GM19372 (cell line): Measurements from ENCODE around the gene ACP5.
"Not testable (repeated sequence)": the region's sequence is repeated elsewhere in the genome, so short reads cannot be mapped to it uniquely, and the experiment has no call there.

Experiments used
- ATAC-seq: cut with Tn5 transposase; IDR thresholded peaks from one replicate; pipeline ENCODE4 v1.9.1; 2021; ENCODE audit warnings: mild to moderate bottlenecking, low read depth, moderate library complexity; ENCODE audit not compliant: unreplicated experiment

The ACP5 gene

DNA sequence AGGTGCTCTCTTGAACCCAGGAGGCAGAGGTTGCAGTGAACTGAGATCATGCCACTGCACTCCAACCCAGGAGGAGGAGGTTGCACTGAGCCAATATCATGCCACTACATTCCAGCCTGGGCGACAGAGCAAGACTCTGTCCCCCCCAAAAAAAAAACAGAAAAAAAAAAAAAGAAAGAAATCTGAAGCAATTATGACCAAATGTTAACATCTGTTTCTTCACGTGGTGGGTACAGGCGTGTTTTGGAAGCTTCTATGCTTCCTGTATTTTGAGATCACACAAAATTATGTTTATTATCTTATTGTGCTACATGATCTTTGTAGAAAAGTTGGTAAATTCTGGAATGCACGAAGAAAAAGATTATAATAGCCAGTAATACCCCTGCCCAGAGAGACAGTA is 2.7 kb upstream of the ACP5 start:
- ATAC-seq, result no peak

DNA sequence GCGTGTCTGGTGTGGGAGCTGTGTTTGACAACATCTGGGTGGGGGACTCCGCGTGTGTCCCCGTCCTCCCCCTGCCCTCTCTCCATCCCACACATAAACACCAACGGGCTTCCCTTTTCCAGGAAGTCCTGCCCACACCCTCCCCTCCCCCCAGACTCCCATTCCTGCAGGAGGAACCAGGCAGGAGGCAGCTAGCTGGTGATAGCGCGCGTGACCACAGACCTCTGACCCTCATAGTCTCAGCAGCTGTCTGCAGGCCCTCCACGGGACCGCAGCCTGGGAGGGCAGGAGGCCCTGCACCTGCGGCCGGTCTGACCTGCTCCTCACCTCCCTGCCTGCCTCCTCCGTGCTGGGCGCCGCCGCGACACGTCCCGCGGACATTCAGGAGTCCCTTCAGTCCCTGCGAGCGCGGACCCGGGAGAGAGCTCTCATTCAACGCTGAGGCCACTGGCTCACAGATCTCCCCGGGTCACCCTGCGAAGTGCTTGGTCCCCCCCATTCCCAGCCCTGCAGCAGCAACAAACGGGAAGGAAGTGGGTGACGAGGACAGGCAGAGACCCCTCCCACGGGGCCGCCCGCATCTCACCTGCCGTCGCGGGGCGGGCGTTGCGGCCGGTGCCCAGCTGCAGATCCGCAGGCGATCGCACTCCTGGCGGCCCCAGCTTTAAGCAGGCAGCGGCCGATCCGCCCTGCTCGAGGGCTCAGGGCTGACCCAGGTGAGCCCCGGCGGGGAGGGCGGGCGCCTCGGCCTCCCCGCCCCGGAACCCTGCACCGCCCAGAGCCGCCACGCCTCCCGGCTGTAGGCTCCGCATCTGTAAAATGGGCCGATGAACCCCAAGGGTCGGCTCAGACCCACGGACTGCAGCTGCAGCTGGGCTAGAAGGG is 1.1 kb upstream of the ACP5 start:
- no peak for ATAC-seq

DNA sequence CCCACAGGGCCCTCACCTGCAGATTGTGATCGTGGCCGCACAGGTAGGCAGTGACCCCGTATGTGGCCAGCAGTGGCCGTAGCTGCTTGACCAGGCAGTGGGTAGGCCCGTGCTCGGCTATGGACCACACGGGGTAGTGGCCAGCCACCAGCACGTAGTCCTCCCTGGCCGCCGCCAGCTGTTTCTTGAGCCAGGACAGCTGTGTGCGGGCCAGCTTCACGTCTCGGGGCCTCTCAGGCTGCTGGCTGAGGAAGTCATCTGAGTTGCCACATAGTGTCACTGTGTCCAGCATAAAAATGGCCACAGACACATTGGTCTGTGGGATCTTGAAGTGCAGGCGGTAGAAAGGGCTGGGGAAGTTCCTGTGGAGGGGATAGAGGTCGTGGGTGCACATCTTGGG is 1.2 kb downstream of the ACP5 start:
- ATAC-seq, result no peak

DNA sequence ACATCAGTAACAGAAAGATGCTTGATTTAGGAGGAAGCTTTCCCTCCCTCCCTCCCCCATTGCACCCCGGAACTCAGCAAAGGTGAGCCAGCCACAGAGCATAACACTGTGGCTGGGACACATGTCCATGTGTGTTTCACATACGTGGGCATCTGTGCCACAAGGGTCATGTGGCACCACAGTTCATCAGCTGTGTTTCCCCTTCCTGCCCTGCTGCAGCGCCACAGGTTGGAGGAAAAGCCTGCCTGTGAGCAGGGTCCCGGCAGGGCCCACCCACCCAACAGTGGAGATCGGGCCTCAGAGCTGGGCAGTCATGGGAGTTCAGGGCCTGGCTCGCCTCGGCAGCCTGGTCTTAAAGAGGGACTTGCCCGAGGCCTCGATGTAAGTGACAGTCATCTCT is 2.8 kb downstream of the ACP5 start:
- ATAC-seq, result no peak

DNA sequence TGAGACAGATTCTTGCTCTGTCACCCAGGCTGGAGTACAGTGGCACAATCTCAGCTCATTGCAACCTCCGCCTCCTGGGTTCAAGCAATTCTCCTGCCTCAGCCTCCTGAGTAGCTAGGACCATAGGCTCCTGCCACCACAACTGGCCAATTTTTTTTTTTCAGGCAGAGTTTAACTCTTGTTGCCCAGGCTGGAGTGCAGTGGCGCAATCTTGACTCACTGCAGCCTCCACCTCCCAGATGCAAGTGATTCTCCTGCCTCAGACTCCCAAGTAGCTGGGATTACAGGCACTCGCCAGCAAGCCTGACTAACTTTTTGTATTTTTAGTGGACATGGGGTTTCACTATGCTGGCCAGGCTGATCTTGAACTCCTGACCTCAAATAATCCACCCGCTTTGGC is 3.7 kb downstream of the ACP5 start:
- ATAC-seq, result not testable (repeated sequence)

DNA sequence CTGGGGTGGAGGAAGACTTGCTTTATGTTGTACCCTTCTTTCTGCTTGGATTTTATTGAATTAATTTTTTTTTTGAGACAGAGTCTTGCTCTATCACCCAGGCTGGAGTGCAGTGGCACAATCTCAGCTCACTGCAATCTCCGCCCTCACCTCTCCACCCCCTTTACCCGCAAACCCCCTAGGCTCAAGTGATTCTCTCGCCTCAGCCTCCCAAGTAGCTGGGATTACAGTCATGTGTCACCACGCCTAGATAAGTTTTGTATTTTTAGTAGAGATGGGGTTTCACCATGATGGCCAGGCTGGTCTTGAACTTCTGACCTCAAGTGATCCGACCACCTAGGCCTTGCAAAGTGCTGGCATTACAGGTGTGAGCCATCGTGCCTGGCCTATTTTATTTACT is 4.1 kb downstream of the ACP5 start:
- ATAC-seq, result not testable (repeated sequence)

DNA sequence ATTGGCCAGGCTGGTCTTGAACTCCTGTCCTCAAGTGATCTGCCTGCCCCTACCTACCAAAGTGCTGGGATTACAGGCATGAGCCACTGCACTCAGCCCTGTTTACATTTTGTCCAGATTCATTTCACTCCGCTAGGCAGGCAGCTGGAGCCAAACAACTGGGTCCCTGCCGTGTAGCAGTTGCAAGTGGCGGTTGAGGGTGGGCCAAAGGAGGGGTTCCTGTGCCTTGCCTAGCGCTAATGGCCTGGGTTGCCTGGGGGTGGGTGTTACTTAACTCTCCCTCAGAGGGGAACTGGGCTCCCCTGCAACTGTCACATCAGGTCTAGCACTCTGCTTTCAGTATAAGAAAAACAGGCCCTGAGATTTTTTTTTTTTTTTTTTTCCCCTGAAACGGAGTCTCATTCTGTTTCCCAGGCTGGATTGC is 7.4 kb downstream of the ACP5 start:
- ATAC-seq, result no peak

DNA sequence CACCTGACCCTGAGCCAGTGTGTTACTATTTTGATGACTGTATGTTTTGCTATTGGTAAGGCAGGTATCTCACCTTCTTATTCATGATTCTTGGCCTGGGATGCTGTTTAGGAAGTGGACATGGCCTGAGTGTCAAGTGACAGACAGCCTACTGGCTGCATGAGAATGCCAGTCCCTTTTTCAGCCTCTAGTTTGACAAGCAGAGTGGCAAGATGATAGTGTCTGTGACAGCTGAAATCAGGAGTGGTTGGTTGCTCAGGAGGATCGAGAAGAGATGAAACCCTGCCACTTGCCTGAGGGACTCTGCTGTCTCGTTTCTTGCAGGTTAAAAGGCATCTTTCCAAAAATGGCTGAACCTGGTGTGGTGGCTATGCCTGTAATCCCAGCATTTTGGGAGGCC is 11.3 kb downstream of the ACP5 start:
- no peak for ATAC-seq

DNA sequence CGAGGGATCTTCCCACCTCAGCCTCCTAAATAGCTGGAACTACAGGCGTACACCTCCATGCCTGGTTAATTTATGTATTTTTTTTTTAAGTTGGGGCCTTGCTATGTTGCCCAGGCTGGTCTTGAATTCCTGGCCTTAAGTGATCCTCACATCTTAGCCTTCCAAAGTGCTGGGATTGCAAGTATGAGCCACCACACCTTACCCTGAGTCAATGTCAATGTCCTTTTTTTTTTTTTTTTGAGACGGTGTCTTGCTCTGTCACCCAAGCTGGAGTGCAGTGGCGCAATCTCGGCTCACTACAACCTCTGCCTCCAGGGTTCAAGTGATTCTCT is 11.8 kb downstream of the ACP5 start:
- not testable (repeated sequence) for ATAC-seq

DNA sequence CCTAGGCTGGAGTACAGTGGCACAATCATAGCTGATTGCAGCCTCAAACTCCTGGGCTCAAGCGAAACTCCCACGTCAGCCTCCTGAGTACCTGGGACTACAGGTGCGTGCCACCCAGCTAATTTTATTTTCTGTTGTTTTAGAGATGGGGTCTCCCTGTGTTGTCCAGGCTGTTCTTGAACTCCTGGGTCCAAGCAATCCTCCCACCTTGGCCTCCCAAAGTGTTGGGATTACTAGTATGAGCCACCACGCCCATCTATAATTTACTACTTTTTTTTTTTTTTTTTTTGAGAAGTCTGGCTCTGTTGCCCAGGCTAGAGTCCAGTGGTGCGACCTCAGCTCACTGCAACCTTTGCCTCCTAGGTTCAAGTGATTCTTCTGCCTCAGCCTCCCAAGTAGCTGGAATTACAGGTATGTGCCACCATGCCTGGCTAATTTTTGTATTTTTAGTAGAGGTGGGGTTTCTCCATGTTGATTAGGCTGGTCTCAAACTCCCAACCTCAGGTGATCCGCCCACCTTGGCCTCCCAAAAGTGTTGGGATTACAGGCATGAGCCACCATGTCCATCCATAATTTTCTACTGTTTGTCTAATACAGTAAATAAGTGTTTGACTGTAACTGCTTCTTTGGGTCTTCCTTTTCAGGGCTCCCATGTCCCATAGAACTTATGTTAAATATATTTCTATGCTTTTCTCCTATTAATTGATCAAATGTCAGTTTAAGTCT is 13.2 kb downstream of the ACP5 start:
- ATAC-seq, result not testable (repeated sequence)

DNA sequence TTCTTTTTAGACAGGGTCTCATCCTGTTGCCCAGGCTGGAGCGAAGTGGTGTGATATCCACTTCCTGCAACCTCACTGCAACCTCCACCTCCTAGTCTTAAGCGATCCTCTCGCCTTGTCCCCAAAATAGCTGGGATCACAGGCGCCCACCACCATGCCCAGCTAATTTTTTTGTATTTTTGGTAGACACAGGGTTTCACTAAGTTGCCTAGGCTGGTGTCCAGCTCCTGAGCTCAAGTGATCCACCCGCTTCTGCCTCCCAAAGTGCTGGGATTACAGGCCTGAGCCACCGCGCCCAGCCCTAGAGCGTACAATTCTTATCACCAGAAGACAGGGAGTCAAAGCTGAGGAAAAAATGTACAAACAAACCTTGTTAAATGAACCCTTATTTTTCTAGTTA is 13.9 kb downstream of the ACP5 start:
- ATAC-seq, result no peak

DNA sequence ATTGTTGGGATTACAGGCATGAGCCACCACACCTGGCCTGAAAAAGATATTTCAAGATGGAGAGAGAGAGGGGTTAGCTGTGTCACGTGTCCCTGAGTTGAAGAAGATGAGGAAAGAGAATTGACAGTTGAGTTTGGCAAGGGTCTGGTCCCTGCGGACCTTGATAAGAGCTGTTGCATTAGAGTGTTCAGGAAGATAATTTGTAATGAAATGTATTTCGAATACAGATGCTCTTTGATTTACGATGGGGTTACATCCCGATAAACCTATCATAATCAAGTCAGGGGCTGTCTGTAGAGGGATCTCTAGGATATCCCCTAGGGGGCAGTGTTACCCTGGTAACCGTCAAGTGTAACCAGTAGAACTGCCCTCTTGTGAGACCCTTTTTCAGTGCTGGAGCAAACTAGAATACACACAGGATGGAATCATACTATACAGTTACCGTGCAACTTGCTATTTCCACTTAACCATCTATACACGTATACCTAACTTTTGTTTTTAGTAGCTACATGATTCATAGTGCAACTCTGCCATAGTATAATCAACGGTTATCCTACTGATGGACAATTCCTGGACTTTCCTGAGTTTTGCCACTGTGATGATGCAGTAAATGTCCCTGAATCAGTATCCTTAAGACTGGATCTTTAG is 16.9 kb downstream of the ACP5 start:
- no peak for ATAC-seq

DNA sequence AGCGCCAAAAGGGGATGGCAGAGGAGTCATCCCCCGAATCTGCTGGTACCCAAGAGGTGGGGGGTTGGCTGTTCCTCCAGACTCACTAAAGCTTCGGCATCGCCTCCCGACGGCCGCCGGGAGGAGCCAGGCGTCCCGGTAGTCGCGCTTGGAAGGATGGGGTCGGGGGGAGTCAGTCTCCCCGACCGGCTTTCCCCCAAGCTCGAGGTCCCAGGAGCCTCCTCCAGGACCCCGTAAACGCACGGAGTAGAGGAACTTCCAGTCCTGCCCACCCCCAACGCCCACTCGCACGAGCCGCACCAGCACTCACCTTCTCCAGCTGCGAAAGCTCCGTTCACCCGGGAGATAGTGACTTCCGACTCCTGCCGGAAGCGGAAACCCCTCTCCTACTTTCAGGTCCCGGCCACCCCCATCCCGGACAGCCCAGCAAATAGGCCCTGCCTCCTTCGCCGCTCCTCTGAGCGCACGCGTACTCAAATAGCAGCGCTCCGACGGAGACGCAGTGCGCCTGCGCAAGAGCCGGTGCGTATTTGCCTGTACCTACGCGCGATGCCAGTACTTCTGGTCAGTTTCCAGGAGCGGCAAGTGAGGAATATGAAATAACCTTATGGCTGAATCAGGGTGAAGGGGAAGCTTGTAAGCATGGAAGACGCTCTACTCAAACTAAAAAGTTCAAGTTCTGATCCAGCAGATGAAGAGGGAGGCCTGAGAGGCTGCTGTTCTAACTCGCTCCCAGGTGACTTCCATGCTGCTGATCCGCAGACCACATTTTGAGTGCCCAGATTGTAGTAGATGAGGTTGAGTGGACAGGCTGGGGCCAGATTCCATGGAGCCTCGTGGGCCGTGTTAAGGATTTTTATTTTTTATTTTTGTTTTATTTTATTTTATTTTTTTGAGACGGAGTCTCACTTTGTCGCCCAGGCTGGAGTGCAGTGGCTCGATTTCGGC is 18.3 kb downstream of the ACP5 start, which contains the start of gene ELOF1:
Gene ELOF1, minus strand, starts transcription at position 350 of the 948 bp plus-strand sequence. CDS start 4,883 bp downstream, outside the sequence.
- peak; percentile 82 for ATAC-seq

DNA sequence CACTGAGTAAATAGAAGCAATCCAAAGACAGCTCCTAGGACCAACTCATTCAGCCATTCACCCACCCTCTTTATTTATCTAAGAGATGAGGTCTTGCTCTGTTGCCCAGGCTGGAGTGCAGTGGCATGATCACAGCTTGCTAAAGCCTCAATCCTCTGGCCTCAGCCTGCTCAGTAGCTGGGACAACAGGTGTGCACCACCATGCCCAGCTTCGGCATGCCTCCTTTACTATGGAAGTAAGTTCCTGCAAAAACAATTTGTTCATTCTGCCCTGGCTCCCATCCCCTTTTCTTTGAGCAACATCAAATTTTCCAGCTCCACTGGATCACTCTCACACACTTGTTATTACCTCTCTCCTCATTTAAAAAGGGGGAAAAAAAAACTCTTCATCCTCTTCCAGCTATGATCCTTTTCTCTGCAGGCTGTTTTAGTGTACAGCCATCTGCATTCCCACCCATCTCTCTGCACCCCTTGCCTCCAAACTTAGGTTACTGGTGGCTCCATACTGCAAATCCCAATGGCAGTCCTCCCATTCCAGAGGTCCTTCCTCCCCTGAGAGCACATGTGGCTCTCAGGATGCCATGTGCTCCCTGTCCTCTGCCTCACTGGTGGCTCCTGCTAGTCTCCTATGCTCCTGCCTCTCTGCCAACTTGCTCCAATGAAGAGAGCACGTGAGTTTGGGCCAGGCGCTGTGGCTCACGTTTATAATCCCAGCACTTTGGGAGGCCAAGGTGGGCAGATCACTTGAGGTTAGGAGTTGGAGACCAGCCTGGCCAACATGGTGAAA is 20.6 kb downstream of the ACP5 start:
- no peak for ATAC-seq

DNA sequence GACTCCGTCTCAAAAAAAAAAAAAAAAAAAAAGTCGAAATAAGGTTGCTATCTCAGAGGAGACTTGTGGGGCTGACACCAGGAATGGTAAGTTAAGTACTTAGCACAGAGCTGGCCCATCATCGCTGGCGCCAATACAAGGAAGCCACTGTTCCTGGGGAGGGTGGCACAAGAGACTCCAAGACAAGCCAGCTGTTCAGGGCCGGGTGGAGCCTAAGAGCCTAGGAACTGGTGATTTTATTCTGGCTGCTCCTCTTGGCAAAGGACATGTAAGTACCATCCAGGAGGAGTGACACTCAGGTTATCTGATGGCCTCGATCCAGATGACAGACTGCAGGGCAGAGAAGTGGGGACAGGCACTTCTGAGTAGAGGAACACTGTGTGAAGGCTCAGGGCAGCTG is 22.2 kb downstream of the ACP5 start:
- no peak for ATAC-seq

DNA sequence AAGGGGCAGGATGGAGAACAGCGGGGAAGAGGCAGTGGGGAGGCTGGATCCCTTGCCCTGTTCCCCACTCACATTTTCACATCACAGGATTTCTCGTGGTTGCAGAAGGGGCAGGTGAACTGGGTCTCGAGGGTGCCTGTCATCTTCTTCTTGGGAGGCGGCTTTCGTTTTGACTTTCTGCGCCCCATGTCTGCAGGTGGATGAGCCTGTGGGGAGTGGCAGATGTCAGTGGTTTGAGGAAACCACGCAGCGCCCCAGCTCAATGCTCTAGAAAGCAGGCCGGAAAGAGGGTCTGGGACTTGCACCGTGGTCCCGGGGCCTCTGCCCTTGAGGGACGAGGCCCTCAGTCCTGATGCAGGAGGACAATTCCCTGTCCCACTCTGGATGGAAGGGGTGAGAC is 23.3 kb downstream of the ACP5 start:
- no peak for ATAC-seq

DNA sequence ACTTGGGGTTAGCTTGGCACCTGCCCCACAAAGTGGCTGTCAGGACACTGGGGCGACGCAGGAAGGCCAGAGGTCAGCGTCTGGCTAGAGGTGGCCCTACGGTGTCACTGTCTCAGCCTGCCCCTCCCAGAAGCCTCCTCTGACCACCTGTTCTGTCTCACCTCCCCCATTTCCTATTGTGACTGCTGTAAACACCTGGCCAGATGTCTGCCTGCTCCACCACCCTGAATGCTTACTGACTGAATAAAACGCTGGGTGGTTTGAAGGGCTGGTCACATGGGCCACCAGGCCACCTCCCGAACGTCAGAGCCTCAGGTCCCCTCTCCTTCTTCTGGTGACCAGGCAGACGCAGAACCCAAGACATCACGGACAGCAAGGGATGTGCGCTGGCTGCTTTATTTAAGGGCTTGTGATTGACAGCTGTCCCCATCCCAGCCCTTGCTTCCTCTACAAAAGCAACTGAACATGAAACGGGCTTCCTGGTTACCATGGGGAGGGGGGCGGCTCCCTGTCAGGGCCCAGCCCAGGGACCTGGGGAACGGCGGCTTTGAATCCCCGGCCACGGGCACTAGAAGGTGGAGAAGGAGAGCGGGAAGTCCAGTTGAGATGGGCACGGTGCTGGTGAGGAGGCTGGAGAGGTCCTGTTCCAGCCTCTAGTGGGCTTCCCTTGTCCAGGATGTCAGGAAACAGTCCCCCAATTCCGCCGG is 24.6 kb downstream of the ACP5 start:
- no peak for ATAC-seq

DNA sequence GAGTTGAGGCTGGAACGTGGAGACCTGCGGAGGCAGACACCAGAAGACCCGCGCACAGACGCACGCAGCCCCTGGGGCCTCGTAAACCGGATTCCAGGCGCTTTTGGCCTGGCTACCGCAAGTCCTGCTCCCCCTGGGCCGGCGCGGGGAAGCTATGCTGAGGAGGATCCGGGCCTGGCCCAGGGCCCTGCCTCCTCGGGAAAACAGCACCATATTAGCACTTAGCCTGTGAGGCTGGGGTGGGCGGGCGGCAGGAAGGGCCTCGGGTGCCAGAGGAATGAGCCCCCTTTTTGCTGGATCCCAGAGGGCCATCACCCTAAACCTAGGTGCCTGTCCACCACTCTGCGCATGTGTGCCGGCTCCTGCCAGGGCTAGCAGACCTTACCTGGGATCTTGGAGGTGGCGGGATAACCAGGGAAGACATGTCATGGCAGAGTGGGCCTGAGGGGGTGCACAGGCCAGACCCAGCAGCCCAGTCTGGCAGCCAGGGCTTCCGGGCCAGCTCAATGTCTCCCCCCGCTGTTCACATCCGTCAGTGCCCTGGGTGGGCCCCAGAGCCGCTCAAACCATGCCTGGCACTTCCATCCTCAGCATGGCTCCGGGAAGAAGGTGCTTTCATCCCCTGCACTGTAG is 25.7 kb downstream of the ACP5 start:
- ATAC-seq, result no peak
